ENCODE data around the gene SLC39A10. TPM values are rescaled to one million over a fixed set of nuclear protein-coding genes. Genes with fewer than 3 reads are reported as not detected.

Gene SLC39A10
- total RNA-seq, 1 donor from 2014 or later = 46.6 TPM

- no peak for TF ChIP-seq CTCF (IDR thresholded peaks at IDR 0.05; ENCODE audit: insufficient read depth, low read length, poor library complexity, severe bottlenecking)
- no peak overlapping the region for H3K4me3 ChIP-seq (ENCODE audit: low read depth, low read length)
- no peak for DNase-seq (ENCODE audit: low read depth)
- H3K27me3 ChIP-seq (ENCODE audit: control insufficient read depth, insufficient read depth, low read length) = no peaks in the 10 kb centered on the region
- no peaks in the 10 kb centered on the region for H3K36me3 ChIP-seq (ENCODE audit: control insufficient read depth, insufficient read depth, low read length)
These were observed 8.2 kb upstream of the SLC39A10 start for GRCh38 chr2:195648787-195649186.

DNA sequence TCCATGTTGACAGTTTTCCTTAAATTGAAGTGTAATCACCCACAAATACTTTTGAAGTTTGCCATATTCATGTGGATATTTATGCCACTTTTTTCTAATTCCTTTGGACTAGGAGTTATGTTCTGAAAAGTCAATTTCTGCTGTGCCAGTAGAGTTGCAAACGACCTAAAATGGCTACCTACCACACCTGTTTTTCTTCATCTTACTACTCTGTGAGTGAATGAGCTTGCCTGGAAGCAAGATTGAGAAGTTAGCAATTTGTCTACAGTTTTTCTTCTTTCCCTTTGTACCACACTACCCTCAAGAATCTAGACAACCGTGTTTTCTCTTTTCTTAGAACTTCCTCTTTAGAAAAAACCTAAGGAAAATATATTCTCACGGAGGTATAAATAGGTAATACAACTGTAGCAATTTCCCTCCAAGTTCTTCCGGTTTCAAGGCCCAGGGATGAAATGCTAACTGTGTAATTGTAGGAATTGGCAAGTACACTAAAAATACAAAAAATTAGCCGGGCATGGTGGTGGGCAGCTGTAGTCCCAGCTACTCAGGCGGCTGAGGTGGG lies 7.3 kb upstream of the SLC39A10 start:
- H3K36me3 ChIP-seq (ENCODE audit: control insufficient read depth, insufficient read depth, low read length) = no peaks in the 10 kb centered on the region

GRCh38 chr2:195651046-195651445 lies 6.0 kb upstream of the SLC39A10 start:
- Histone ChIP-seq H3K36me3 (ENCODE audit: control insufficient read depth, insufficient read depth, low read length) (no peaks in the 10 kb centered on the region), H3K27me3 (ENCODE audit: control insufficient read depth, insufficient read depth, low read length) (no peaks in the 10 kb centered on the region), H3K4me3 (ENCODE audit: low read depth, low read length) (no peak overlapping the region)
- no peak for TF ChIP-seq CTCF (IDR thresholded peaks at IDR 0.05; ENCODE audit: insufficient read depth, low read length, poor library complexity, severe bottlenecking)
- DNase-seq (ENCODE audit: low read depth) = no peak

More for the DNA sequence above, 7.3 kb upstream of the SLC39A10 start:
- H3K4me3 ChIP-seq (ENCODE audit: low read depth, low read length) = no peak overlapping the region
- no peak for DNase-seq (ENCODE audit: low read depth)
- TF ChIP-seq CTCF (IDR thresholded peaks at IDR 0.05; ENCODE audit: insufficient read depth, low read length, poor library complexity, severe bottlenecking) = no peak
- no peaks in the 10 kb centered on the region for H3K27me3 ChIP-seq (ENCODE audit: control insufficient read depth, insufficient read depth, low read length)

GRCh38 chr2:195652911-195653310 lies 4.1 kb upstream of the SLC39A10 start:
- Histone ChIP-seq H3K27me3 (ENCODE audit: control insufficient read depth, insufficient read depth, low read length) (no peaks in the 10 kb centered on the region), H3K4me3 (ENCODE audit: low read depth, low read length) (no peak overlapping the region), H3K36me3 (ENCODE audit: control insufficient read depth, insufficient read depth, low read length) (no peaks in the 10 kb centered on the region)
- no peak for TF ChIP-seq CTCF (IDR thresholded peaks at IDR 0.05; ENCODE audit: insufficient read depth, low read length, poor library complexity, severe bottlenecking)
- no peak for DNase-seq (ENCODE audit: low read depth)

DNA sequence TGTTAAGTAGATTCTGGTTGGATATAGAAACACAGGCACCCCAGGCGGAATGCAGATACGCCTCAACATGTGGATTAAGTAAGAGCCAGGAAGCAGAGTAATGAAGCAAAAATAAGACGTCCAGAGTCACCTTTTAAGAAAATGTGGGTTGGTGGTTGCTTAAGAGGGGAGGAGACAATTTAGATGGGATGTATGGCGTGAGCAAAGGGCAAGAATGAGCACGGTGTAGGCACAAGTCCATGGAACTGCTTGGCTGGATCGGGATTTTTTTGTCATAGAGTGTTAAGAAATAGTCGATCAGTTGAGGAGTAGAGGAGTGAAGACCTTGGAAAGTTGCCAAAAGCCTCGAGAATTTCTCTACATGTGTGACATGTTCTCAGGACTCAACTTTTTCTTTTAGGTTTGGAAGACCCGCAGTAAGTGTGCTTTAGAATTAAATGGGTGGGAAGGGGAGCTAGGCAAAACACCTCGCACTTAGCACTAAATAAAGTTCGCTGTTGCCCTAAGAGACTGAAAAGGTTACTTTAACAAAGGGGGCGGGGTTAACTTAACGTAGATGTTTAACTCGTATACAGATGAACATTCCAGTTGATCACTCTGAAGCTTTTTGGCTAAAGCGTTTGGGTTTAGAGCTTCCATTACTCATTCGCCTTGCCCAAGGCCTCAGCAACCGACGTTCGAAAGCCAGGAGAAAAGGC lies 716 bp upstream of the SLC39A10 start:
- Histone ChIP-seq H3K36me3 (ENCODE audit: control insufficient read depth, insufficient read depth, low read length) (no peaks in the 10 kb centered on the region), H3K4me3 (ENCODE audit: low read depth, low read length) (peak overlapping the region; percentile 1), H3K27me3 (ENCODE audit: control insufficient read depth, insufficient read depth, low read length) (no peaks in the 10 kb centered on the region)
- no peak for DNase-seq (ENCODE audit: low read depth)
- no peak for TF ChIP-seq CTCF (IDR thresholded peaks at IDR 0.05; ENCODE audit: insufficient read depth, low read length, poor library complexity, severe bottlenecking)

Measured in kidney epithelial cell (primary cell).